ENCODE measurements around the gene HS3ST5.
A peak's percentile ranks its signal among the peaks of the same experiment; 100 is the strongest.

HS3ST5 gene

DNA sequence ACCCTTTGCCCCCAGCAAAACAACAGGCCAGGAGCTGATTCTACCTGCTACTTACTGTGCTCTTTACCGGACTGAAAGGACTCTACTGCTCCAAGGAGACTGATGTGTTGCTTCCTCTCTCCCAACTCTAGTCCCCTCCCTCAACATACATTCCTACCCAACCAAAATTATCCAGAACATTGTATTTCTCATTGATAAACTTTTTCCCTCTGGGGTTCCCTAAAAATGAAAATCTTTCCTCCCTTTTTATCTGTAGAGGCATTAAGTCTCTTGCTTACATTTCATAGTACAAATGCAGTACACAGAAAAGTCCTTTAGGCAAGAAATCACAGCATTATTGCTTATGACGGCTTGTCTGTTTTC lies 940 bp upstream of the HS3ST5 start:
- TF ChIP-seq, protein P1, sequence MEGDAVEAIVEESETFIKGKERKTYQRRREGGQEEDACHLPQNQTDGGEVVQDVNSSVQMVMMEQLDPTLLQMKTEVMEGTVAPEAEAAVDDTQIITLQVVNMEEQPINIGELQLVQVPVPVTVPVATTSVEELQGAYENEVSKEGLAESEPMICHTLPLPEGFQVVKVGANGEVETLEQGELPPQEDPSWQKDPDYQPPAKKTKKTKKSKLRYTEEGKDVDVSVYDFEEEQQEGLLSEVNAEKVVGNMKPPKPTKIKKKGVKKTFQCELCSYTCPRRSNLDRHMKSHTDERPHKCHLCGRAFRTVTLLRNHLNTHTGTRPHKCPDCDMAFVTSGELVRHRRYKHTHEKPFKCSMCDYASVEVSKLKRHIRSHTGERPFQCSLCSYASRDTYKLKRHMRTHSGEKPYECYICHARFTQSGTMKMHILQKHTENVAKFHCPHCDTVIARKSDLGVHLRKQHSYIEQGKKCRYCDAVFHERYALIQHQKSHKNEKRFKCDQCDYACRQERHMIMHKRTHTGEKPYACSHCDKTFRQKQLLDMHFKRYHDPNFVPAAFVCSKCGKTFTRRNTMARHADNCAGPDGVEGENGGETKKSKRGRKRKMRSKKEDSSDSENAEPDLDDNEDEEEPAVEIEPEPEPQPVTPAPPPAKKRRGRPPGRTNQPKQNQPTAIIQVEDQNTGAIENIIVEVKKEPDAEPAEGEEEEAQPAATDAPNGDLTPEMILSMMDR (IDR thresholded peaks at IDR 0.05; ENCODE audit: borderline replicate concordance, control extremely low read depth, extremely low read depth, insufficient read depth, missing control alignments): no peak
- DNase-seq (ENCODE audit: low spot score): no peak
- in situ Hi-C loops (cut with MboI; ENCODE audit: low sequenced_read_pairs, unreplicated experiment): no loop called here

DNA sequence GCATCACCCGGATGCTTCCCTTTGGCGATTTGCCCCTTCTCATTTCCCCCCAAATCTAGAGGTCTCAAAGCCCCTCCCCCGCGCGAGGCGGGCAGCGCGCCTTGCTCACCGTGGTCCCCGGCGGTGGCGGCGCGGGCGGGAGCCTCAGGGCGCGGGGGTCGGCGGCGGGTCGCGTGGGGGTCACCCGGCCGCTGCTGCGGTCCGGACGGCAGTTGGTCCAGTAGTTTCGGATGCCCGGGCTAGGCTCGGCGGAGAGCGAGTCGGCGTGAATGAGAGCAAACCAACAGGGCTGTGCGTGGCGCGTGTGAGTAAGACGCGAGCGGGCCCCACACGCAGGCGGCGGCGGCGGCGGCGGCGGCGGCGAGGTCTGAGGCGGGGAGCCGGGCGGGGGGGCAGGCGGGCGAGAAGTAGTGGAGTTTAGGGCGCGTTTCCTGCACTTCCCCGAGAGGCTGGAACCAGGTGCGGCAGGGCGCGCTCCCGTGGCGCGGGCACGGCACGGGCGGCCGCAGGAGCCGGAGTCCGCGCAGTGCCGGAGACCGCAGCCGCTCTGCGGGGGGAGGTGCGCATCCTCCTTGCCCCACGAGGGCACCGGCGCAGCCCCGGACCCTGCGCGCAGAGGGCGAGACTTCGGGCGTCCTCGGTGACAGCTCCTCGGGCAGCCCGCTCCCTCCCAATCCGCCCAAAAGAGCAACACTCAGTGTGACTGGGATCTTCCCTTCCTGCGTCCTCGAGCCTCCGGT lies 567 bp downstream of the HS3ST5 start:
- in situ Hi-C loops (cut with MboI; ENCODE audit: low sequenced_read_pairs, unreplicated experiment): no loop called here
- TF ChIP-seq, protein P1 (IDR thresholded peaks at IDR 0.05; ENCODE audit: borderline replicate concordance, control extremely low read depth, extremely low read depth, insufficient read depth, missing control alignments): no peak
- DNase-seq (ENCODE audit: low spot score): peak; percentile 34

DNA sequence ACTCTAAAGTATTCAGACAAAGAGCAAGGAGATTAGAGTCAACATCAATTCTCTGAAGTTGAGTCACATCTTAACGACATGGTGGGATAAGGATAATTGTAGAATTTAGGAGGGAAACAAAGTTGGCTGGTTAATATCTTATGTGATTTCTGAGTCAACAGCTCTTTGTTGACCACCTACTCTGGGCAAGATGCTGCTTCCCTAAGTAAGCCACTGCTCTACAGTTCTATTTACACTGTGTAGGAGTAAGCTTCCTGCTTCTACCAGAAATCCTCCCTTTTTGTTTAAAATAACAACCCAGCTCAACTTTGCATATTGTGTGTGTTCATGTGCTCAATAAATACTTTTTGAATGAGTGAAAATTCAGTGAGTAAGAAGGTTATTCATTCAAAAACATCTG lies 3.1 kb downstream of the HS3ST5 start:
- DNase-seq (ENCODE audit: low spot score): no peak
- TF ChIP-seq, protein P1 (IDR thresholded peaks at IDR 0.05; ENCODE audit: borderline replicate concordance, control extremely low read depth, extremely low read depth, insufficient read depth, missing control alignments): no peak
- in situ Hi-C loops (cut with MboI; ENCODE audit: low sequenced_read_pairs, unreplicated experiment): no loop called here

DNA sequence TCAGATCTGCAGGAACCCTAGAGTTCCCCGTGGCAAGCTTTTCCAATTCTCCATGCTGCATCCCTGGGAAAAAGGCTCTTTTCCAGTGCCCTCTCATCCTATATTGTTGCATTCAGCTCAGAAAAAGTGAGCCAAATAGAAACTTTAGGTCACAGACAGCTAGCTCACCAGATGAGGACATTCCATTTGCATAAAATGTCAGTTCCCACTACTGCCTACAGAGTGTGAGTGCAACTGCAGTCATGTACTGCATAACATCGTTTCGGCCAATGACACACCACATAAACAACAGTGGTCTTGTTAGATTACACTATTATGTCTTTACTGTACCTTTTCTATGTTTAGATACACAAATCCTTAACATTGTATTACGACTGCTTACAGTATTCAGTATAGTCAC lies 8.6 kb downstream of the HS3ST5 start:
- in situ Hi-C loops (cut with MboI; ENCODE audit: low sequenced_read_pairs, unreplicated experiment): no loop called here
- TF ChIP-seq, protein P1 (IDR thresholded peaks at IDR 0.05; ENCODE audit: borderline replicate concordance, control extremely low read depth, extremely low read depth, insufficient read depth, missing control alignments): no peak
- no peak for DNase-seq (ENCODE audit: low spot score)

DNA sequence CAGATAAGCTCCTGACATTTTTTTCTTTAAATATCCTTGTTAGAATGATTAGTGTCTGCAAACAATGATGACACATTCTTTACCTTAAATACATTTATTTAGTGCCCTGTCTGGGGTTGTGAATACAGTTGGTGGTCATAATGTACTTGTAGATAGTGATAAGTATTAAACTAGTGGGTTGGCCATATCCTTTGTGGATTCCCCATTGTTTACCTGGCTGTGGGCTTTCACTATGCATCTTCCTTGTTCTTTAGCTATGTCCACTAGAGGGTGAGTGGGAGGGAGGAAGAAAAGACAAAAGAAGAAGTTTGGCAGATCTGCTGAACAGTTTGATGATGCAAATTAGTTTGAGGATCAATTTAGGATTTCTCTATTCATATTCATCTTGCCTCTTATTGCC lies 15.7 kb downstream of the HS3ST5 start:
- in situ Hi-C loops (cut with MboI; ENCODE audit: low sequenced_read_pairs, unreplicated experiment): no loop called here
- TF ChIP-seq, protein P1 (IDR thresholded peaks at IDR 0.05; ENCODE audit: borderline replicate concordance, control extremely low read depth, extremely low read depth, insufficient read depth, missing control alignments): no peak
- no peak for DNase-seq (ENCODE audit: low spot score)

DNA sequence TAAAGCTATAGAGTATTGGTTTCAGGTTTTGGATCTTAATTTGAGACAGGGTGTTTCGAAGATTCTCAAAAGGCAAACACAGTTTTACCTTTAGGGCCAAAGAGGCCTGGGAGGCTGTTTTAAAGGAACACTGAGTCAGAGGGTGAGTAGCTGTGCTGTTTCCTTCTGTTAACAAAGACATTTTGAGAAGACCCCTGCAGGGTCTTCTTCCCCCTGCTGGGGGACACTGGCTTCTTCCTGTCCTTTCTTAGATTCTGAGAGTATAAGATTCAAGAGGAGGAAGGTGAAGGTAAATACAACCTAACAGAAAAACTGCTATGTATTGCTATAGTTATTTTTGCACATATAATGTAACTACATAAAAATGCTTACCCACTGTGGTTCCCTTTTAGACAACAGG lies 19.0 kb downstream of the HS3ST5 start:
- TF ChIP-seq, protein P1 (IDR thresholded peaks at IDR 0.05; ENCODE audit: borderline replicate concordance, control extremely low read depth, extremely low read depth, insufficient read depth, missing control alignments): no peak
- in situ Hi-C loops (cut with MboI; ENCODE audit: low sequenced_read_pairs, unreplicated experiment): no loop called here
- DNase-seq (ENCODE audit: low spot score): no peak
